ENCODE results near the gene SPINK9.

Gene SPINK9

GRCh38 chr5:148343046-148343407 is 7.7 kb downstream of the SPINK9 start:
- H3K9me3 Mint-ChIP-seq = no peaks in the 10 kb centered on the region
- no peak overlapping the region for H3K4me3 Mint-ChIP-seq
- no peak overlapping the region for H3K27ac Mint-ChIP-seq
- no peaks in the 10 kb centered on the region for H3K36me3 Mint-ChIP-seq (ENCODE audit: low read depth)
- H3K4me1 Mint-ChIP-seq (ENCODE audit: low read depth) = no peaks in the 10 kb centered on the region
- no peaks in the 10 kb centered on the region for H3K27me3 Mint-ChIP-seq

- H3K27ac Mint-ChIP-seq = no peak overlapping the region
- no peaks in the 10 kb centered on the region for H3K9me3 Mint-ChIP-seq
- H3K27me3 Mint-ChIP-seq = no peaks in the 10 kb centered on the region
- no peaks in the 10 kb centered on the region for H3K4me1 Mint-ChIP-seq (ENCODE audit: low read depth)
- no peak overlapping the region for H3K4me3 Mint-ChIP-seq
- no peaks in the 10 kb centered on the region for H3K36me3 Mint-ChIP-seq (ENCODE audit: low read depth)
Observed at GRCh38 chr5:148343603-148344487, 8.5 kb downstream of the SPINK9 start.

- H3K4me3 Mint-ChIP-seq = no peak overlapping the region
- H3K27me3 Mint-ChIP-seq = no peaks in the 10 kb centered on the region
- no peak overlapping the region for H3K27ac Mint-ChIP-seq
- H3K36me3 Mint-ChIP-seq (ENCODE audit: low read depth) = no peaks in the 10 kb centered on the region
- no peaks in the 10 kb centered on the region for H3K9me3 Mint-ChIP-seq
- H3K4me1 Mint-ChIP-seq (ENCODE audit: low read depth) = no peaks in the 10 kb centered on the region
Observed at GRCh38 chr5:148347706-148348105, 12.3 kb downstream of the SPINK9 start.

GRCh38 chr5:148352696-148353095 is 17.3 kb downstream of the SPINK9 start:
- Mint-ChIP-seq H3K4me1 (ENCODE audit: low read depth) (no peaks in the 10 kb centered on the region), H3K9me3 (no peaks in the 10 kb centered on the region), H3K36me3 (ENCODE audit: low read depth) (no peaks in the 10 kb centered on the region), H3K27me3 (no peaks in the 10 kb centered on the region), H3K27ac (no peak overlapping the region), H3K4me3 (no peak overlapping the region)

- Mint-ChIP-seq H3K4me3 (no peak overlapping the region), H3K9me3 (no peaks in the 10 kb centered on the region), H3K27ac (no peak overlapping the region), H3K4me1 (ENCODE audit: low read depth) (no peaks in the 10 kb centered on the region), H3K36me3 (ENCODE audit: low read depth) (no peaks in the 10 kb centered on the region), H3K27me3 (no peaks in the 10 kb centered on the region)
Observed at GRCh38 chr5:148353634-148354033, 18.3 kb downstream of the SPINK9 start.

- Mint-ChIP-seq H3K27ac (no peak overlapping the region), H3K36me3 (ENCODE audit: low read depth) (peaks cover 5% of the 10 kb centered on the region), H3K4me3 (no peak overlapping the region), H3K9me3 (peaks cover 12% of the 10 kb centered on the region), H3K4me1 (ENCODE audit: low read depth) (no peaks in the 10 kb centered on the region), H3K27me3 (no peaks in the 10 kb centered on the region)
Observed at GRCh38 chr5:148364343-148364742, 29.0 kb downstream of the SPINK9 start.

GRCh38 chr5:148368299-148368698 is 32.9 kb downstream of the SPINK9 start:
- H3K36me3 Mint-ChIP-seq (ENCODE audit: low read depth) = peaks cover 10% of the 10 kb centered on the region
- no peaks in the 10 kb centered on the region for H3K4me1 Mint-ChIP-seq (ENCODE audit: low read depth)
- H3K4me3 Mint-ChIP-seq = no peak overlapping the region
- H3K9me3 Mint-ChIP-seq = peaks cover 12% of the 10 kb centered on the region
- no peak overlapping the region for H3K27ac Mint-ChIP-seq
- no peaks in the 10 kb centered on the region for H3K27me3 Mint-ChIP-seq

GRCh38 chr5:148372166-148372725 is 36.9 kb downstream of the SPINK9 start:
- H3K4me1 Mint-ChIP-seq (ENCODE audit: low read depth) = no peaks in the 10 kb centered on the region
- H3K9me3 Mint-ChIP-seq = peaks cover 12% of the 10 kb centered on the region
- peaks cover 15% of the 10 kb centered on the region for H3K36me3 Mint-ChIP-seq (ENCODE audit: low read depth)
- no peaks in the 10 kb centered on the region for H3K27me3 Mint-ChIP-seq
- H3K4me3 Mint-ChIP-seq = no peak overlapping the region
- H3K27ac Mint-ChIP-seq = no peak overlapping the region

GRCh38 chr5:148372893-148373292 is 37.5 kb downstream of the SPINK9 start:
- H3K4me1 Mint-ChIP-seq (ENCODE audit: low read depth) = no peaks in the 10 kb centered on the region
- peaks cover 19% of the 10 kb centered on the region for H3K36me3 Mint-ChIP-seq (ENCODE audit: low read depth)
- H3K4me3 Mint-ChIP-seq = no peak overlapping the region
- no peak overlapping the region for H3K27ac Mint-ChIP-seq
- H3K9me3 Mint-ChIP-seq = peaks cover 11% of the 10 kb centered on the region
- H3K27me3 Mint-ChIP-seq = no peaks in the 10 kb centered on the region

- Mint-ChIP-seq H3K9me3 (peaks cover 9% of the 10 kb centered on the region), H3K36me3 (ENCODE audit: low read depth) (peaks cover 28% of the 10 kb centered on the region), H3K27ac (no peak overlapping the region), H3K4me1 (ENCODE audit: low read depth) (peaks cover 4% of the 10 kb centered on the region), H3K27me3 (no peaks in the 10 kb centered on the region), H3K4me3 (no peak overlapping the region)
Observed at GRCh38 chr5:148374690-148375360, 39.5 kb downstream of the SPINK9 start.

- peaks cover 28% of the 10 kb centered on the region for H3K36me3 Mint-ChIP-seq (ENCODE audit: low read depth)
- H3K4me3 Mint-ChIP-seq = no peak overlapping the region
- H3K27ac Mint-ChIP-seq = no peak overlapping the region
- peaks cover 6% of the 10 kb centered on the region for H3K4me1 Mint-ChIP-seq (ENCODE audit: low read depth)
- H3K9me3 Mint-ChIP-seq = peaks cover 9% of the 10 kb centered on the region
- H3K27me3 Mint-ChIP-seq = no peaks in the 10 kb centered on the region
Observed at GRCh38 chr5:148376198-148376597, 40.8 kb downstream of the SPINK9 start.

GRCh38 chr5:148378670-148379069 is 43.3 kb downstream of the SPINK9 start:
- Mint-ChIP-seq H3K27me3 (no peaks in the 10 kb centered on the region), H3K9me3 (peaks cover 9% of the 10 kb centered on the region), H3K4me3 (no peak overlapping the region), H3K36me3 (ENCODE audit: low read depth) (peaks cover 23% of the 10 kb centered on the region), H3K27ac (no peak overlapping the region), H3K4me1 (ENCODE audit: low read depth) (peaks cover 15% of the 10 kb centered on the region)

- Mint-ChIP-seq H3K4me1 (ENCODE audit: low read depth) (peaks cover 20% of the 10 kb centered on the region), H3K27ac (no peak overlapping the region), H3K9me3 (peaks cover 9% of the 10 kb centered on the region), H3K4me3 (no peak overlapping the region), H3K27me3 (no peaks in the 10 kb centered on the region), H3K36me3 (ENCODE audit: low read depth) (peaks cover 25% of the 10 kb centered on the region)
Observed at GRCh38 chr5:148379340-148379739, 44.0 kb downstream of the SPINK9 start.

GRCh38 chr5:148381906-148382305 is 46.5 kb downstream of the SPINK9 start:
- Mint-ChIP-seq H3K27me3 (no peaks in the 10 kb centered on the region), H3K9me3 (peaks cover 9% of the 10 kb centered on the region), H3K36me3 (ENCODE audit: low read depth) (peaks cover 27% of the 10 kb centered on the region), H3K4me3 (no peak overlapping the region), H3K27ac (no peak overlapping the region), H3K4me1 (ENCODE audit: low read depth) (peaks cover 45% of the 10 kb centered on the region)

- no peaks in the 10 kb centered on the region for H3K27me3 Mint-ChIP-seq
Observed at GRCh38 chr5:148382961-148383360, 47.6 kb downstream of the SPINK9 start.

More at GRCh38 chr5:148382961-148383360, 47.6 kb downstream of the SPINK9 start:
- Mint-ChIP-seq H3K4me1 (ENCODE audit: low read depth) (peaks cover 55% of the 10 kb centered on the region), H3K36me3 (ENCODE audit: low read depth) (peaks cover 25% of the 10 kb centered on the region), H3K9me3 (peaks cover 9% of the 10 kb centered on the region), H3K27ac (peak overlapping the region; percentile 98), H3K4me3 (peak overlapping the region; percentile 95)

Measured in stimulated activated naive CD8-positive, alpha-beta T cell treated with anti-CD3 and anti-CD28 coated beads, Interleukin-15, Interleukin-2, amounts not matched to agents 100 ng/mL and 50 ng/mL, for 24 hours (primary cell).